22Rv1 (cell line): ENCODE data around the gene RASA3.
"Not testable (repeated sequence)": the region's sequence is repeated elsewhere in the genome, so short reads cannot be mapped to it uniquely, and the experiment has no call there.

ENCODE experiments used
- H3K27ac ChIP-seq: fragments of 450-650 bp; 2 replicates; pipeline ENCODE4 v1.5.1; 2017
- CTCF ChIP-seq: fragments of 450-650 bp; IDR thresholded peaks from 2 replicates; pipeline ENCODE4 v1.5.1; 2017; ENCODE audit warnings: mild to moderate bottlenecking
- ZFX ChIP-seq: fragments of 450-650 bp; IDR thresholded peaks from 2 replicates; pipeline ENCODE4 v1.6.1; 2017; ENCODE audit warnings: antibody characterized with exemption, borderline replicate concordance

RASA3 gene

GRCh38 chr13:114024603-114025404 is 107.6 kb downstream of the RASA3 start:
- TF ChIP-seq CTCF (no peak), ZFX (no peak)
- H3K27ac ChIP-seq = no peak overlapping the region

- TF ChIP-seq ZFX (no peak), CTCF (no peak)
- H3K27ac ChIP-seq = no peak overlapping the region
These were observed 108.5 kb downstream of the RASA3 start for GRCh38 chr13:114023716-114024602.

GRCh38 chr13:114022876-114023275 is 109.5 kb downstream of the RASA3 start:
- TF ChIP-seq ZFX (no peak), CTCF (no peak)
- no peak overlapping the region for H3K27ac ChIP-seq

- TF ChIP-seq ZFX (no peak), CTCF (no peak)
- H3K27ac ChIP-seq = no peak overlapping the region
These were observed 110.1 kb downstream of the RASA3 start for GRCh38 chr13:114022309-114022669.

GRCh38 chr13:114021464-114022308 is 110.7 kb downstream of the RASA3 start:
- no peak overlapping the region for H3K27ac ChIP-seq
- TF ChIP-seq CTCF (no peak), ZFX (no peak)

GRCh38 chr13:114020750-114021463 is 111.5 kb downstream of the RASA3 start:
- TF ChIP-seq CTCF (no peak), ZFX (no peak)
- H3K27ac ChIP-seq = no peak overlapping the region

GRCh38 chr13:114020134-114020533 is 112.3 kb downstream of the RASA3 start:
- not testable (repeated sequence) for H3K27ac ChIP-seq
